Type B pancreatic cell (in vitro differentiated cells): ENCODE results near the gene SLCO1A2. TPM values are rescaled to one million over a fixed set of nuclear protein-coding genes. Genes with fewer than 3 reads are reported as not detected.

Experiments
- DNase-seq: peaks from one replicate; pipeline ENCODE4 v3.0.0; 2021; ENCODE audit warnings: mixed read lengths; ENCODE audit not compliant: unreplicated experiment; ENCODE audit errors: extremely low spot score
- H3K27ac Mint-ChIP-seq: 2 replicates; pipeline ENCODE4 v1.8.0; 2021; ENCODE audit warnings: mild to moderate bottlenecking, mixed read lengths
- H3K27me3 Mint-ChIP-seq: 2 replicates; pipeline ENCODE4 v1.8.0; 2021; ENCODE audit warnings: mixed read lengths
- H3K36me3 Mint-ChIP-seq: 2 replicates; pipeline ENCODE4 v1.8.0; 2021; ENCODE audit warnings: mixed read lengths
- H3K4me1 Mint-ChIP-seq: one replicate; pipeline ENCODE4 v1.8.0; 2021; ENCODE audit warnings: mixed read lengths; ENCODE audit not compliant: unreplicated experiment
- H3K4me3 Mint-ChIP-seq: 2 replicates; pipeline ENCODE4 v1.8.0; 2021; ENCODE audit warnings: mild to moderate bottlenecking, mixed read lengths
- H3K9me3 Mint-ChIP-seq: 2 replicates; pipeline ENCODE4 v1.8.0; 2021; ENCODE audit warnings: mixed read lengths
- total RNA-seq: library from RNA; stranded (reverse); gene quantifications from 2 replicates; pipeline ENCODE4 v1.2.1, GENCODE V29; 2021; ENCODE audit warnings: low replicate concordance
- TF ChIP-seq, protein P1 (sequence below): fragments of 200-600 bp; sonication (generic); conservative IDR thresholded peaks from 2 replicates; pipeline ENCODE4 v1.5.0; 2021; ENCODE audit warnings: antibody characterized with exemption, mild to moderate bottlenecking

SLCO1A2 gene
- total RNA-seq, 1 donor from 2014 or later = 0.82 TPM

DNA sequence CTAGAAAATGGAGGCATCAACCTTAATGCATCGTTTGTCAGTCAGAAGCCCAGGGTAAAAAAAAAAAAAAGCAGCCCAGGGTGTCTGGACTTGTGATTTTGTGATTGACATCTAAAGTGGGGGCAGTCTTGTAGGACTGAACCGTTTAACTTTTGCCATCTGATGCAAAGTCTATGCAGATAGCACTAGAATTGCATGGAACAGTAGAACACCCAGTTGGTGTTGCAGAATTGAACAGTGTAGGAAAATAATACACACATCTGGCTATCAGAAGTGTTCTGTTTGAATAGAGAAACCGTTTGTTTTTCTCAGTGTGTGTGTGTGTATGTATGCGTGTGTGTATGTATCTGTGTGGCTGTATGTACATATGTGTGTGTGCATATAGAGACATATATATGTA is 45.0 kb downstream of the SLCO1A2 start:
- Mint-ChIP-seq H3K4me3 (no peak overlapping the region), H3K27me3 (no peaks in the 10 kb centered on the region), H3K9me3 (no peaks in the 10 kb centered on the region), H3K4me1 (no peaks in the 10 kb centered on the region), H3K27ac (no peak overlapping the region), H3K36me3 (no peaks in the 10 kb centered on the region)
- TF ChIP-seq, protein P1, sequence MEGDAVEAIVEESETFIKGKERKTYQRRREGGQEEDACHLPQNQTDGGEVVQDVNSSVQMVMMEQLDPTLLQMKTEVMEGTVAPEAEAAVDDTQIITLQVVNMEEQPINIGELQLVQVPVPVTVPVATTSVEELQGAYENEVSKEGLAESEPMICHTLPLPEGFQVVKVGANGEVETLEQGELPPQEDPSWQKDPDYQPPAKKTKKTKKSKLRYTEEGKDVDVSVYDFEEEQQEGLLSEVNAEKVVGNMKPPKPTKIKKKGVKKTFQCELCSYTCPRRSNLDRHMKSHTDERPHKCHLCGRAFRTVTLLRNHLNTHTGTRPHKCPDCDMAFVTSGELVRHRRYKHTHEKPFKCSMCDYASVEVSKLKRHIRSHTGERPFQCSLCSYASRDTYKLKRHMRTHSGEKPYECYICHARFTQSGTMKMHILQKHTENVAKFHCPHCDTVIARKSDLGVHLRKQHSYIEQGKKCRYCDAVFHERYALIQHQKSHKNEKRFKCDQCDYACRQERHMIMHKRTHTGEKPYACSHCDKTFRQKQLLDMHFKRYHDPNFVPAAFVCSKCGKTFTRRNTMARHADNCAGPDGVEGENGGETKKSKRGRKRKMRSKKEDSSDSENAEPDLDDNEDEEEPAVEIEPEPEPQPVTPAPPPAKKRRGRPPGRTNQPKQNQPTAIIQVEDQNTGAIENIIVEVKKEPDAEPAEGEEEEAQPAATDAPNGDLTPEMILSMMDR = no peak
- DNase-seq = no peak

DNA sequence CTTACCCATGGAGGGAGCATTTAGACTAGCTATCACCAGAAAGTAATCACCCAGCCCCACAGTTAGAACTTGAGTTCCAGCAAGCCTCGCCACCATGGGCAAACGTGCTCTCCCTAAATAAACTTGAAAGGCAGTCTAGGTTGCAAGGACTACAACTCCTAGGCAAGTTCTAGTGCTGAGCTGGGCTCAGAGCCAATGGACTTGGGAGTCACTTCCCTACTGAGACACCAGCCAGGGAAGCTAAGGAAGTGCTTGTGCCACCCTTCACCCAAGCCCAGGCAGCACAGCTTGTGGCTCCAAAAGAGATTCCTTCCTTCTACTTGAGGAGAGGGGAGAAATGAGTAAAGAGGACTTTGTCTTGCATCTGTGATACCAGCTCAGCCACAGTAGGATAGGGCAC is 57.9 kb downstream of the SLCO1A2 start:
- Mint-ChIP-seq H3K27ac (no peak overlapping the region), H3K36me3 (no peaks in the 10 kb centered on the region), H3K4me3 (no peak overlapping the region), H3K9me3 (no peaks in the 10 kb centered on the region), H3K4me1 (no peaks in the 10 kb centered on the region), H3K27me3 (no peaks in the 10 kb centered on the region)
- TF ChIP-seq, protein P1 = no peak
- no peak for DNase-seq

DNA sequence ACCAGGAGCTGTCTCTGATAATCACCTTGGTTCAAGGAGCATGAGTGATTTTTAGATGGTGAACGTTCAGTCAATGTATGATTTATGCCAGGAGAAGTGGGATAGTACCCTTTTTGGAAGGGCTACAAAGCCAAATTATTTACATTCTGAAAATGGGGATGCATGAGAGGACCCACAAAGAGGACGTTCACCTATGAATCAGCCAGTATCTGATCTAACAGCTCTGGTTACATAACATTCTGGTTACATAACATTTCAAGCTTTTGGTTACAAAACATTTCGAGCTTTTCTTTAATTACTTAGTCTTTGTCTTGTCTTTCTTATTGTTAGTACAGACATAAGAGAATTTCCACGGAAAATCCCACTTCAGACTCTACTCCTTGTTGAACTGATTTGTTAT is 68.8 kb downstream of the SLCO1A2 start:
- Mint-ChIP-seq H3K4me1 (no peaks in the 10 kb centered on the region), H3K36me3 (no peaks in the 10 kb centered on the region), H3K27ac (no peak overlapping the region), H3K9me3 (no peaks in the 10 kb centered on the region), H3K4me3 (no peak overlapping the region), H3K27me3 (no peaks in the 10 kb centered on the region)
- TF ChIP-seq, protein P1 = no peak
- no peak for DNase-seq

DNA sequence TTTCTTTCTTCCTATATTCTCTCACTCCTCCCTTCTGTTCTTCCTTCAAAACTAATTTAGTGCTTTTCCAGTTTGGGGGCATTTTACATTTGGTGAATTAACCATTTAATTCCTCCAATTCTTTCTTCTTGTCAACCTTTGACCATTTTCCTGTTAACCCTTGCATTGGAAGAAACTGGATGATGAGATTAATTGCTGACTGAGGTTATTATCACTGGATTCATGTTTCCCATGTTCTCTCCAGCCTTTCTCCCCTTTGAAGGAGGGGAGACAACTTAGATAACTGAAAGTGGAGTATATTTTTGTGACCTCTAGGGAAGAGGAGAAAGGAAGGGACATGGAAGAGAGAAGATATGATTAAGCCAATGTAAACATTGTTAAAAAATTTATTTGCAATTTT is 70.5 kb downstream of the SLCO1A2 start:
- no peak overlapping the region for H3K4me3 Mint-ChIP-seq
- H3K4me1 Mint-ChIP-seq = no peaks in the 10 kb centered on the region
- no peaks in the 10 kb centered on the region for H3K27me3 Mint-ChIP-seq
- no peaks in the 10 kb centered on the region for H3K9me3 Mint-ChIP-seq
- H3K36me3 Mint-ChIP-seq = no peaks in the 10 kb centered on the region
- no peak for DNase-seq
- H3K27ac Mint-ChIP-seq = no peak overlapping the region
- TF ChIP-seq, protein P1 = no peak

DNA sequence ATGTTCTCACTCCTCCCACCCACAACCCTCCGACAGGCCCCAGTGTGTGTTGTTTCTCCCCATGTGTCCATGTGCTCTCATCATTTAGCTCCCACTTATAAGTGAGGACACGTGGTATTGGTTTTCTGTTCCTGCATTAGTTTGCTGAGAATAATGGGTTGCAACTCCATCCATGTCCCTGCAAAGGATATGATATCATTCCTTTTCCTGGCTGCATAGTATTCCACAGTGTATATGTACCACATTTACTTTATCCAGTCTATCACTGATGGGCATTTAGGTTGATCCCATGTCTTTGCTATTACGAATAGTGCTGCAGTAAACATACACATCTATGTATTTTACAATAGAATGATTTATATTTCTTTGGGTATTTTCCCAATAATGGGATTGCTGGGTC is 77.5 kb downstream of the SLCO1A2 start:
- H3K27me3 Mint-ChIP-seq = no peaks in the 10 kb centered on the region
- H3K4me1 Mint-ChIP-seq = no peaks in the 10 kb centered on the region
- no peak overlapping the region for H3K27ac Mint-ChIP-seq
- H3K36me3 Mint-ChIP-seq = no peaks in the 10 kb centered on the region
- no peaks in the 10 kb centered on the region for H3K9me3 Mint-ChIP-seq
- TF ChIP-seq, protein P1 = no peak
- H3K4me3 Mint-ChIP-seq = no peak overlapping the region
- no peak for DNase-seq

DNA sequence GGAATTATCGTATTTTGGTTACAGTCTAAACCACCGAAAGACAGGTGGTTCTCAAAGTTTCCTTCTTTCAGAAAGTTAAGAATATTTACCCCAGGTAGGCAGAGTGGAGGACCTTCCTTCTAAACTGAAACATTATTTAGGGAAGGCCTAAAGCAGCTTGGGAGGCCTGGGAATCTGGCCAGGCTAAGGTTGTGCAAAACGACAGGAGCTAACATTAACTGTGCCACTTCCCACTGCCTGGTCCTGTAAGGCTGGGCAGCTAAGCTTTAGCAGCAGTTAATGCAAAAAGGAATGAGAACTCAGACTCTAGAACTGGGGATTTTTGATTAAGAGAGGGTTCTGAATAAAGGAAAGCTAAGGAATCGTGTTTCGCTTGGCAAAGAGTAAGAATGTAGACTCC is 82.6 kb downstream of the SLCO1A2 start:
- no peak for DNase-seq
- Mint-ChIP-seq H3K27me3 (no peaks in the 10 kb centered on the region), H3K36me3 (no peaks in the 10 kb centered on the region), H3K9me3 (no peaks in the 10 kb centered on the region), H3K27ac (no peak overlapping the region), H3K4me1 (no peaks in the 10 kb centered on the region), H3K4me3 (no peak overlapping the region)
- TF ChIP-seq, protein P1 = no peak
